GM18520 (cell line): ENCODE measurements around the gene CENPA.

Experiments used
- ATAC-seq: cut with Tn5 transposase; IDR thresholded peaks from one replicate; pipeline ENCODE4 v1.9.1; 2021; ENCODE audit not compliant: unreplicated experiment

CENPA gene

GRCh38 chr2:26838121-26838906 is 52.5 kb downstream of the CENPA start:
- ATAC-seq: no peak

GRCh38 chr2:26840937-26841610 is 55.2 kb downstream of the CENPA start:
- ATAC-seq: no peak

GRCh38 chr2:26843041-26843440 is 57.2 kb downstream of the CENPA start:
- no peak for ATAC-seq
